NCI-H526 (cell line): ENCODE measurements around the gene SMYD3.

Source experiments
- DNase-seq, 2 experiments: peaks; one replicate each; lab custom pipeline; 2025; lab: John Stamatoyannopoulos, UW

The SMYD3 gene

DNA sequence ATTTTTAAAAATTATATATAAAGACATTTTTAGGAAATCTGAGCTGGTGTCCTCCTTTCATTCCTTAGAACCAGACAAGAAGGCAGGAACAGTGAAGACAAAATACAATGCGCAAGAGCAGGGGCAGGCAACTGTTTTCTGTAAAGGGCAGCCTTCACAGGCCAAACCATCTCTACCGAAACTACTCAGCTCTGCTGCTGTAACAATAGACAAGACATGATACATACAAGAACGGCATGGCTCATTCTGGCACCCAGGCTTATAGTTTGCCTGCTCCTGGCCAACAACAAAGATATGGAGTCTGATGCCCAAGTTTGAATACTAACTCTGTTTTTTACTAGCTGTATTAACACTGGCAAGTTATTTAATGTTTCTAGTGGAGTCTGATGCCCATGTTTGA lies 232.0 kb downstream of the SMYD3 start:
- no peak for DNase-seq

DNA sequence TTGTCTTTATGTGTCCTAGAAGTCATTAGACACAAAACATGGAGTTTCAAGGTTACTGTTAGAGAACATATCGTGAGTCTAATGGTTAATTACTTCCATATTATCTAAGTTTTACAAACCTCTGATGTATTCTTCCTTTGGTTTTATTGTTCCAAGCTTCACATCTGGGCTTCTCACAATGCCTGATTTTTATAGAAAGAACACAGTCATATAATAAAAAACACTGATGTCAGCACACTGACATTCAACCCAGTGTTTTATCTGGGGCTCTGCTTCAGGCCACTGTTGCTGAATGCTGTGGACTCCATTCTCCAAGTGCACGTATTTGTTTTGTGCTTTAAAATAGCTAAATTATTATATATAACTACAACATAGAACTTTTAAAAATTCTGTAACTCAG lies 232.9 kb downstream of the SMYD3 start:
- no peak for DNase-seq

DNA sequence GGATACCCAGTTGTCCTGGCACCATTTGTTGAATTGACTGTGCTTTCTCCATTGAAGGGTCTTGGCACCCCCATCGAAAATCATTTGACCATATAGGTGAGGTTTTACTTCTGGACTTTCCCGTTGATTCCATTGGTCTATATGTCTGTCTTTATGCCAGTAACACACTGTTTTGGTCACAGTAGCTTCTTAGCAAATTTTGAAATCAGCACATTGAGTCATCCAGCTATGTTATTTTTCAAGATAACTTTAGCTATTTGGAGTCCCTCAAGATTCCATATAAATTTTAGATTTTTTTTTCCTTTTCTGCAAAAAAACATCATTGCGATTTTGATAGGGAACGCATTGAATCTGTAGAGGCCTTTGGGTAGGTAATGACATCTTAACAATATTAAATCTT lies 235.6 kb downstream of the SMYD3 start:
- DNase-seq, result no peak

DNA sequence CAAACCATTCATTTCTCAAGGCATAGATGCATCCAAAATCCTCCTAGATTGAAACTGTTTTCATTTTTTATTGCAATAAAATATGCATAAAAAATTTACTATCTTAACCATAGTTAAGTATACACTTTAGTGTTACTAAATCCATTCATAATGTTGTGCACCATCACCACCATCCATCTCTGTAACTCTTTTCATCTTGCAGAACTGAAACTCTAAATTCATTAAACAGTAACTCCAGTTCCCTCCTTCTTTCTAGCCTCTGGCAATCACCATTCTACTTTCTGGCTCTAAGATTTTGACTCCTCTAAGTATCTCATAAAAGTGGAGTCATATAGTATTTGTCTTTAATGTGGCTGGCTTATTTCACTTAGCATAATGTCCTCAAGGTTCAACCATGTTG lies 236.8 kb downstream of the SMYD3 start:
- no peak for DNase-seq

DNA sequence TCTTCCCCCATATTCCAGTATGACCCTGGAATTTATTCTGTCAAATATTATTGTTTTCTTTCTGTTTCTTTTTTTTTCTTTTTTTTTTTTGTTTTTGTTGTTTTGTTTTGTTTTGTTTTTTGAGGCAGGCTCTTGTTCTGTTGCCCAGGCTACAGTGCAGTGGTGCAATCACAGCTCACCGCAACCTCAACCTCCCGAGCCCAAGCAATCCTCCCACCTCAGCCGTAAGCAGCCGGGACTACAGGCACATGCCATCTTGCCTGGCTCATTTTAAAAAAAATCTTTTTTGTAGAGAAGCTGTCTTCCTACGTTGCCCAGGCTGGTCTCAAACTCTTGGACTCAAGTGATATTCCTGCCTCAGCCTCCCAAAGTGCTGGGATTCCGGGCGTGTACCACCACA lies 237.6 kb downstream of the SMYD3 start:
- DNase-seq, result no peak

DNA sequence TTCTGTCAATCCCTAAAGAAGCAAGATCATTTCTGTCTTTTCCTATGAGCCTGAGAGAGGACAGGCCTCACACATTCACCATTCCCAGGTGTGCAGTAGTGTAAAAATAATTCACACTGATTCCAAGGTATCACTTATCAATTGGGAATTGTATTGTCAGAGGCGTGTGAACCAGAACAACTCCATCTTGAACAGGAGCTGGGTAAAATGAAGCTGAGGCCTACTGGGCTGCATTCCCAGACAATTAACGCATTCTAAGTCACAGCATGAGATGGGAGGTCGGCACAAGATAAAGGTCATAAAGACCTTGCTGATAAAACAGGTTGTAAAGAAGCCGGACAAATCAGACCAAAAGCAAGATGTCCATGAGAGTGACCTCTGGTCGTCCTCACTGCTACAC lies 239.2 kb downstream of the SMYD3 start:
- DNase-seq, result no peak

DNA sequence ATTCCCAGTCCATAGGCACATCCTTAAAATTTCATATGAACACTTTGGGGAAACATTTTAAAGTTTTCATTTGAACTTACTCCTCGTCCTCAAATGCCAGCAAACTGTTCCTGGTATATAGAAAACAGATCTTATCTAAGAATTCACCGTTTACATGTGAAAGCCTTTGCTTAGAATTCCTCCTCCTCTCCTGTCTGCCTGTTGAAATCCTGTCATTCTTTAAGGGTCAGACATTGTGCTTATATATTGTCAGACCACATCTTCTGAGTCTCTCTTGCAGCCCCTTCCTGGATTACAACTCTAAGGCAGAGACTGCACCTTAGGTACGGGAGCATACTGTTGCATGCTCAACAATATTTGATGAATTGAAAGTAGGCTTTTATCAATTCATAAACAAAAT lies 239.7 kb downstream of the SMYD3 start:
- DNase-seq, result no peak

DNA sequence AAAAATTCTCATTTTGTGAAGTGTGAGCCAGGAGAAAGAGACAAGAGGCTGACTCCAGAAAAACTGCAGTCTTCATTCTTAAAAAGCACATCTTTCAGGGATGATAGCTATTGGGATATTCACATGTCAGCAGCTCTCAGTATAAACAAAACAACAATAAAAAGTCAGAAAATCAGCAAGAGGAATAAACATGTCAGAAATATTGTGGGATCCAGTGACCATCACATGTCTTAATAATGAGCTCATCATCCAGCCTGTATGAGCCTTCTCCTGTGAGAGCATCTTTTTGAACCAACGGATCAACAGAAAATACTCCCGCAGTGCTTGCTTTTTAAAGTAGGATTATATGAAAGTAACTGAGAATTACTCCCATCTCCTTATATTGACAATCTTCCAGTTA lies 241.6 kb downstream of the SMYD3 start:
- no peak for DNase-seq

DNA sequence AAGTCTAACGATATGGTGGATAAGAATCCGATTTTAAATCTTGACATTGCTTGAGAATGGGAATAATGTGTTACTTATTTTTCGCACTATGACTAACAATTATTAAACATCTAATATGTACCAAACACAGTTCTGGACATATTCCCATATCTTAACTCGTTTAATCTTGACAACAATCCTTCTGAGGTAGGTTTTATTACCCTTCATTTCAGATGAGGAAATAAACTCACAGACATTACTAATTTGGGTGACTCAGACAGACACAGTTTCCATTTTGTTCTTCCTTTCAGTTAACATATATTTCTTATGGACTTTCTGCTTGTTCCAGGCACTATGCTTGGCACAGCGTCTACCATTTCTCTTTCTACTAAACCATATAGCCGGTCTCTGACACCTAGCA lies 244.8 kb downstream of the SMYD3 start:
- DNase-seq, result no peak

DNA sequence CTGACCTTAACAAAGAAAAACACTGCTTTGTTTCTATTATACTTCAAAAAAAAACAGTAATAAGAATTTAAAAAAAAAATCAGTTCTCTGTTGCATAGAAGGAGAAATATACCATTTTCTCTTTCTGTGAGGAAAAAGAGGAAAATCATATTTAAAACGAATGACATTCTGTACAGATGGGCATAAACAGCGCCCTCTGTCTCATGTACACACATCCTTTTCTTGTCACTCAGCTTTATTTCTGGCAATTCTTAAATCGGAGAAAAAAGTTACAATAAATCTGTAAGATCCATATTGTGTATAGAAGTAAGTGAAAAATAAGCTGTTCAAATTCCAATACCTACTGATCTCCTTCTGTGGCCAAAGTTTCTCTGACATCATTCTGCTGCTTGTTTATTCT lies 245.4 kb downstream of the SMYD3 start:
- DNase-seq, result no peak

DNA sequence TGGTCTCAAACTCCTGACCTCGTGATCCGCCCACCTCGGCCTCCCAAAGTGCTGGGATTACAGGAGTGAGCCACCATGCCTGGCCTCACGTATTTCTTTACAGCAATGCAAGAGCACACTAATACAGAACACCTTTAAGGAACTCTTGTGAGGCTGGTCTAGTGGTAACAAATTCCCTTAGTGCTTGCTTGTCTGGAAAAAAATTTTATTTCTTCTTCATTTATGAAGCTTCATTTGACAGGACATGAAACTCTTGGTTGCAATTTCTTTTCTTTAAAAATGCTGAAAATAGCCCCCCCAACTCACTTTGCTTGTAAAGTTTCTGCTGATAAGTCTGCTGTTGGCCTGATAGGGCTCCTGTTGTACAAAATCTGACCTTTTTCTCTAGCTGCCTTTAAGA lies 248.8 kb downstream of the SMYD3 start:
- DNase-seq, result no peak

DNA sequence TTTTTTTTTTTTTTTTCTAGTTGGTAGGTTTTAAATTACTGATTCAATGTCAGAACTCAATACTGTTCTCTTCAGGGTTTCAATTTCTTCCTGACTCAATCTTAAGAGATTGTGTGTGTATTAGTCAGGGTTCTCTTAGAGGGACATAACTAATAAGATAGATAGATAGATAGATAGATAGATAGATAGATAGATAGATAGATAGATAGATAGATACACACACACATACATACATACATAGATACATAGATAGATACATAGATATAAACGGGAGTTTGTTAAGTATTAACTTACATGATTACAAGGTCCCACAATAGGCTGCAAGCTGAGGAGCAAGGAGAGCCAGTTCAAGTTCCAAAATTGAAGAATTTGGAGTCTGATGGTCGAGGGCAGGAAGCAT lies 251.3 kb downstream of the SMYD3 start:
- no peak for DNase-seq

DNA sequence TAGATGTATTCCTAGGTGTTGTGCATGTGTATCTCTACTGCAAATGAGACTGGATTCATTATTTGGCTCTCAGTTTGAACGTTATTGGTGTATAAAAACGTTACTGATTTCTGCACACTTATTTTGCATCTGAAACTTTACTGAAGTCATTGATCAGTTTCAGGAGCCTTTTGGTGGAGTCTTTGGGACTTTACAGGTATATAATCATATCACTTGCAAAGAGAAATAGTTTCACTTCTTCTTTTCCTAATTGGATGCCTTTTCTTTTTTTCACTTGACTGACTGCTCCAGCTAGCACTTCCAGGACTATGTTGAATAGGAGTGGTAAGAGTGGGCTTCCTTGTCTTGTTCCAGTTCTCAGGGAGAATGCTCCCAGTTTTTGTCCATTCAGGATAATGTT lies 252.2 kb downstream of the SMYD3 start:
- DNase-seq, result no peak

DNA sequence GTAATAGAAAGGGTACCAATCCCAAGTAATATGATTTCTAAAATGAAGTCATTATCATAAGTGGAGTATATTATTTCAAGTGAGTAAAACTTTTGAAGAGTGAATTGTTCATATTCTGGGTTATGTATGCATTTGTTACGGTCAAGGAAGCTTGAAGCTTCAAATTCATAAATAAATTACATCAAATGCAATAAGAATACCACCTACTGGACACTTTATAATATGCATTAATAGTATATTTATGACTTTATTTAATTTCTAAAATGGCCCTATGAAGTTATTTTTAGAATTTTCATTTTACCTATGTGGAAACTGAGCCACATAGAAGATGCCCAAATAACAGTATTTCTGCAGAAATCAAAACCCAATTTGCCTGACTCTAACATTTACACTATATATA lies 260.6 kb downstream of the SMYD3 start:
- DNase-seq, result no peak

DNA sequence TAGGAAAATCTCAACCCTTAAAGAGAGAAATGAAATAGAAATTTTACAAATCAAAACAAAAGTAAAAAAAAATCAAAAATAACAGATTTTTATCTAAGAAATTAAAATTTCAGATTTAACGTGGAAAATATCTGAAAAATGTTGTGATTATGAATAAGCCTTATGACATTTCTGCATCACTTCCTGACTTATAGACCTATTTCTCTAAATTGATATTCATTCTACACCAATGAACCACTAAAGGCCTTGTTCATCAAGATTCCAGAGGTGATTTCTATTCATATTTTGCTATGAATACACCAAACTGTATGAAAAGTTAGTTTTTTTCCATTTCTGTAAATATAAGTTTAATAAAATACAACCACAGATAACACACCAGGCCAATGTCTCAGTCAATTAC lies 261.5 kb downstream of the SMYD3 start:
- no peak for DNase-seq

DNA sequence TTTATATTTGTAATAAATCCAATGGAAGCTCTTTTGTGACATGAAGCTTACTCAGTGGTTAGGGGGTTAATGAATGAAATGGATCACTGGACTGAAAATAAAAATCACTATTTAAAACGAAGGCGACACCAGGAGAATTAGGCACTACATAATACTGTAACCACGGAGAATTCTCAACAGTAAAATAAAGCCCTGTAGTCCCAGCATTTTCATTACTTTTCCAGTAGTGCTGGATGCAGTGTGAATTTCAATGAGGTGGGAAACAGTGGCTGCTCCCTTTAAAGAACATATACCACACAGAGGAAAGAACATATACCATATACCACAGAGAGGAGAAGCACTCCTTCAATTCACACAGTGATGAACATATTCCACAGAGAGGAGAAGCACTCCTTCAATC lies 275.0 kb downstream of the SMYD3 start:
- DNase-seq, result no peak

DNA sequence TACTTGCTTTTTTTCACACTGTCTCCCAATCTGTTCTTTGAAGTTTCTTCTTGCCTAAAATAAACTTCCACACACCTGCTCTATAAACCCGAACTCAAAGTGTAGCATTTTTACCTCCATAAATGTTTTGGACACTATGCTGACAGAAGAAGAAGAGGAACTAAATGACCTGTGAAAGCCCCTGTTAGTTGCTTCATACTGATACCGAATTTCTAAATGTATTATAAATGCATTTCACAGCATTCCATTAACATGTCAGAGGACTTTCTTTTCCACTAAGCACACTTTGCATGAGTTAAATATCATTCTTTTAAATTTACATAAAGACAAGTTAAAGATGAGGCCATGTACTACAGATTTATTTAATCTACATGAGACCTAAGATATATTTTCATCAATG lies 281.0 kb downstream of the SMYD3 start:
- no peak for DNase-seq

DNA sequence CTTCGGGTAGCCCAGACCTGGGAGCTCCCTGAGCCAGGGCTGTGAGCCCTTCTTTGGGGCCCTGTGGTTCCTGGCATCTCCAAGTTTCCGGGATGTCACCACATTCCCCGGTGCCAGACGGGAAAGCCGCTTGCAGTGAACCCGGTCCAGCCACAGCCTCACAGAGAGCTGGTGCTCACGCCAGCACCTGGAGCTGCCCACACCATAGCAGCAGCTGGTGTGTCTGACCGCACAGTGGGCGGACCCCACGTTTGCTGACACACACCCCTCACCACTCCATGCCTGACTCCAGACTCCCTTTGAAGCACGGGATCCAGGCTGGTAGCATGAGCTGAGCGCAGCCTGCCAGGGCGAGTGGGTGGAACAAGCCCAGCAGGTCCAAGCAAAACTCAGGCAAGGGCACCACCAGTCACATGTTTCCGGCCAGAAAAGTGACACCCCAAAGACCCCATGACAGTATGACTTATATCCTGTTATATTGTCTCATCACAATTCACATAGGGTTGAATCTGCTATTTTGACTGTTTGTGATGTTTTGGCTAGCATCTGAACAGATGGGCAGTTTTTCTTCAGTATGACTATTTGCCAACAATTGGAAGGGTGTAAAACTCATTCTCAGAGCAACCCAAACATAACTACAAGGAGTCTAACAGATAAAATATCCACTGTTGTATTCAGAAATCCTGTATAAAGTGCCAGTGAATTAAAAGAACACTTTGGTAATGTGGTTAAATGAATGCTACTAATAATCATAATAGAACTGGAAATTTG lies 285.4 kb downstream of the SMYD3 start:
- DNase-seq, result no peak

DNA sequence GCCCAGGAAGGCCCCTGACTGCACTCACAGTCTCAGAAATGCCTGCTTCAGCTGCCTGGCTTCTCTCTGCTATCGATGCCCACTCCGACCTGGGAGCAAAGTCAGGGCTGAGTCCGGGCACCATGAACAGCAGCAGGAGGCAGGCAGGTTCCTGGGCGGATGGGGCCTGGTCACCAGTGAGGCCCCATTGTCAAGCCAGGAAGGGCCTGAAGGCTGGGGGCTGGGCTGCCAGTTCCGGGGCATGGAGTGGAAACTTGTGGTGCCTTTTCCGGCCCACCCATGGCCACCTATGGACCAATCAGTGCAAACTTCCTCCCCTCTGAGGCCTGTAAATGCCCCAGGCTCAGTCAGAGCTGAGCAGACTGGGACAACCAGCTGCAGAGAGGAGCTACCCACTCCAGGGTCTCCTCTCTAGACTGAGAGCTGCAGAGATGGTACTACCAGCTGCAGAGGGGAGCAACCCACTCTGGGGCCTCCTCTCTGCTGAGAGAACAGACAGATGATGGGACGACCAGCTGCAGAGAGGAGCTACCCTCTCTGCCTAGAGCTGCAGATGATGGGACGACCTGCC lies 286.5 kb downstream of the SMYD3 start:
- DNase-seq, result no peak

DNA sequence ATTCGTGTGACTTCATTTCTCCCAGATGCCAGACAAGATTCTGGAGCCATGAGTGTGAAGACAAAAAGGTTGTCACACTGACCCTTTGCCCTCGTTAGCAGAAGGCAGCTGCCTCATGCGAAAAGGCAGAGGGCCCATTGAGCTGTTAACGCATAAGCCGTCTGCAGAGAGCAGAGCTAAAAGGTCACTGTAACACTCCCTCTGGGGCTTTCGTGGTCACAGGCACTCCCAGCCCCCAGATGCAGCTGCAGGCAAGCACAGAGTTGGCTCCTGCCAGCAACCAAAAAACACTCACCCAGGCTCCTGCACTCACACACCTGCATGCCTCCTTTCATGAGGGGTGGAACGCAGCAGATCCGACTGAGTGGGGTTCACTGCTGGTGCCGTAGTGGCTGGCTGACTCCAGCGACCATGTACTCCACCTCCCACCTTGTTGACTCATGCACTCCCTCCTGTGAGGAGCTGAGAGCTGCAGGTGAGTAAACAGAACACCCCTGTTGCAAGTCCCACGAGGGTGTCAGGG lies 287.5 kb downstream of the SMYD3 start:
- DNase-seq, result peak in 1 of 2 experiments; percentile 63

DNA sequence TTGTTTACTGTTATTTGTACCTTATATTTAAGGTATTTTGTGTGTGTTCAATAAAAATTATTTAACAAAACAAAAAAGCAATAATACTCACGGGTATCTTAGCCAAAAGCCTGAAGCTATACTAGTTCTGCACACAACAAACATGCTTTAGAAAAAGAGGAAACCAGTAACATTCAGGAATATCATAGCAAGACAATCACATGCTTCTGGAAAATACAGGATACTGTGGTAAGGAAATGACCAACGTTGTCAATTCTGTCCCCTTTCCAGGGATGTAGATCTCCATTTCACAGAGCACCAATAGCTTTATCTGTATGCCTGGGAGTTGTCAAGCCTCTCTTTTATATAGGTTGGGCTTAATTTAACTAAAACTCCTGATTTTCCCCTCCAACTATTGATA lies 288.4 kb downstream of the SMYD3 start:
- DNase-seq, result no peak

DNA sequence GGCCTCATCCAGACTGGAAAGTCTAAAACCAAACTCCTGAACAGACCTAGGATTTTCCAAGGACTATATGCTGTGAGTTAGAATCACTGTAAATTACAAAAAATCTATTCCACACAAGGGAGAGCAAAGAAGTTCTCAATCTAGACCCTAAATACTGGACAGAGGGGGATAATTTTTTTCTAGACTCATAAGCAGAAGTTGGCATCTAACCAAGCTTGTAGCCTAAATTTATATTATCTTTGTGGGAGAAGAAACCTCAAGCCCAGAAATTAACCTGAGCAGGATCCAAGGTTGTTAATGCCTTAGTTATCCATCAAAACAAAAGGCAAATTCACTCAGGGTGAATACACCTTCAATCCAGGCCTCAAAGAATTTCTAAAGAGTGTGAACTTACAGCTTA lies 290.2 kb downstream of the SMYD3 start:
- DNase-seq, result no peak

DNA sequence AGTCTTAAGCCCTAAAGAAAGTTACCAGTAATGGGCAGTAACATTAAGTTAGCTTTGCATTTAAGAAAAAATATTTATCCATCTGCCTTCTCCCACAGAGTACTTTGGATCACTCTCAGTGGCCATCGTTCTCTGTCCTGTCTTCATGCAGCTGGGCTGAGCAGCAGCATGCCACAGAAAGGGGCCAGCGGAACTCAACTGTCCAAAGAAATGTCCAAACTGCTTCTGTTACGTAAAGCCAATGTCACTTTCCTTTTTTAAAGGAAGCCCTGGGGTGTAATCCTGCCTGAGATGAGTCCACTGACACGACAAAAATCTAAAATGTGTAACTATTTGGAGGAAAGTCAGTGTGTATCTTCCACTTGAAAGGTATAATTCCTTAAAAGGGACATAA lies 291.6 kb downstream of the SMYD3 start:
- no peak for DNase-seq
